Measurements from ENCODE around the gene FANCI. TPM values are rescaled to one million over a fixed set of nuclear protein-coding genes. Genes with fewer than 3 reads are reported as not detected.

Gene FANCI
- total RNA-seq, 1 donor from 2014 or later = 7.3 TPM

GRCh38 chr15:89303986-89304385 lies 60.2 kb downstream of the FANCI start:
- DNase-seq (ENCODE audit: low spot score in 2 of 2) (no peak), FAIRE-seq (no peak)

DNA sequence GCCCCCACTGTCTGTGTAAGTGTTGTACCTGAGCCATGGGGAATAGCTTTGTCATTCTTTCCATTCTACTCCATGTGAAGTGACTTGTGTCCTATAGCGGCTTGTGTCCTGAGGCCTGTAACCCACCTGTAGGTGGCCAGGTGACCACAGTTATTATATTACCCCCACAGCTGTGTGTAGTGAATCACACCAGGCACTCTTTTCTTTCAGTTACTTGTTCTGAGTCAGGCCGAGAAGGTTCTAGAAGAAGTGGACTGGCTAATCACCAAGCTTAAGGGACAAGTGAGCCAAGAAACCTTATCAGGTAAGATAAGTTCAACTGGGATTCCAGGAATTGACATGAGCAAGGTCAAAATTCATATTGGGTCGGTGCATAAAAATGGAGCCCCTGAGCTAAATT lies 61.6 kb downstream of the FANCI start:
- DNase-seq (ENCODE audit: low spot score in 2 of 2) (no peak), FAIRE-seq (no peak)

- DNase-seq (ENCODE audit: low spot score in 2 of 2) (no peak), FAIRE-seq (no peak)
Measured at GRCh38 chr15:89307046-89307587, 63.3 kb downstream of the FANCI start.

- no peak for DNase-seq (ENCODE audit: low spot score in 2 of 2)
- FAIRE-seq = no peak
Measured at GRCh38 chr15:89307791-89308190, 64.0 kb downstream of the FANCI start.

DNA sequence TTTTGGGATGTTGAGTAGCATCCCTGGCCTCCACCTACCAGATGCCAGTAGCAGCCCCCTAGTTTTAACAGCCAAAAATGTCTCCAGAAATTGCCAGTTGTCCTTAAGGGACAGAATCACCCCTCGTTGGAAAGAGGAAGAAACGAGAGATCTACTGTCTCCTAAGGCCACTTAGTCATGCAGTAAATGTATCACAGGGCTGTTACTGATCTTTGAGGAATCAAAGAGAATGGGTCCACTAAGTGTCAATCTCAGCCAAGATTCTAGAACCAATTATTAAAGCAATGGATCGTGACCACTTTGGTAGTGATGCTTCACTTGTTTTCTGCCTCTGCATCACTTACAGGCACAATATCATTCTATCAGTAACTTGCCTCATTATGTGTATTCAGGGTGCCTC lies 64.5 kb downstream of the FANCI start:
- no peak for FAIRE-seq
- no peak for DNase-seq (ENCODE audit: low spot score in 2 of 2)

GRCh38 chr15:89309993-89310392 lies 66.2 kb downstream of the FANCI start:
- no peak for FAIRE-seq

GRCh38 chr15:89315375-89315929 lies 71.7 kb downstream of the FANCI start:
- DNase-seq (ENCODE audit: low spot score in 2 of 2) (no peak), FAIRE-seq (no peak)

More at GRCh38 chr15:89309993-89310392, 66.2 kb downstream of the FANCI start:
- DNase-seq (ENCODE audit: low spot score in 2 of 2) = no peak

GRCh38 chr15:89316504-89316903 lies 72.7 kb downstream of the FANCI start:
- FAIRE-seq (no peak), DNase-seq (ENCODE audit: low spot score in 2 of 2) (no peak)

- FAIRE-seq (no peak), DNase-seq (ENCODE audit: low spot score in 2 of 2) (no peak)
Measured at GRCh38 chr15:89317186-89317720, 73.5 kb downstream of the FANCI start.

DNA sequence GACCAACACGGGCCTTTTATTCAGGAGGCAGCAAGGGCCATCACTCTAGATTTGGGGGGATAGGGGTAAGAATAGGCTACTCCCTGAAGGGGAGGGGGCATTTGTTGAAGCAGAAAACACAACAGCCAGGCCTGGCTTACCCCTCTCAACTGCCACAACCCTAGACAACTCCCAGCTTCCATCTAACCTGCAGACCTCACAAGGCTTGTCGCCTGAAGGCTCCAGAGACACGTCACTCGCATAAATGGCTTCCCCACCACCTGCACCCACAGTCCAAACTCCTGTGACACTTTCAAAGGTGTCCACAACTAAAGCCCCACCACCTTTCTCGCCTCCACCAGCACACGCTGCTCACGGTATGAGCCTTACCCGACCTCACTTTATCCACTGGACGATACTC lies 75.9 kb downstream of the FANCI start:
- no peak for FAIRE-seq
- DNase-seq (ENCODE audit: low spot score in 2 of 2) = no peak

DNA sequence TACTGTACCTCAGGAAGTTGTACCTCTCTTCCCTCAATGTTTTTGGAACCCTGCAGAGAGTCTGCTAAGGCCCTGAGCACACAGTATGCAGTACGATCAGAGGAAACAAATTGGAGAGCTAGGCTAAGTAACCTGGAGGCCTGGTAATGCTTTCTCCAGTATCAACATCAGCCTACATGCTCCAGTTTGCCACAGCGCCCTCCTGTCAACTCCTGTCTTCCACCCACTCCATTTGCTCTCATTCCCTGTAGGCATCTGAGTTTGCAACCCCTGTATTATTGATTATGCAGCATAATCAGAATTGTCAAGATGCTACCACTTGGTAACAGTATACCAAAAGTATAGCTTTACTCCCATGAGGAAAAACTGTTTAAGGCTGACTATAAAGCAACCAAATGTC lies 76.4 kb downstream of the FANCI start:
- FAIRE-seq = no peak
- no peak for DNase-seq (ENCODE audit: low spot score in 2 of 2)

- no peak for DNase-seq (ENCODE audit: low spot score in 2 of 2)
- FAIRE-seq = no peak
Measured at GRCh38 chr15:89321521-89322410, 78.0 kb downstream of the FANCI start.

DNA sequence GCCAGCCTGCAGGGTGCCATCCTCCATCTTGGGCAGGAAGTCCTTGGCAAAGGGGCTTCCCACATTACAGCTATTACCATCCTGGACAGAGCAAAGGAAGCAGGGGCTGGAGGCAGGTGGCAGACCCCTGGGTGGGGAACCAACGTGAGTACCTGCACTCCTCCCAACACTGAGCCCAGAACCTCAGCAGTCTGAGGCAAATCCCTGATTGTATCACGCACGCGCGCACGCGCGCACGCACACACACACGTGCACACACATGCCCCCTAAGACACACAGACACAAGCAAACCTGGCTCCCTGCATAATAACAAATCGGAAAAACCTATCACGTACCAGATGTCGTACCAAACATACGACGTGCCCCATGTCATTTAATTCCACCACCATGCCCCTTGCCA lies 79.0 kb downstream of the FANCI start:
- FAIRE-seq = no peak
- DNase-seq (ENCODE audit: low spot score in 2 of 2) = no peak

DNA sequence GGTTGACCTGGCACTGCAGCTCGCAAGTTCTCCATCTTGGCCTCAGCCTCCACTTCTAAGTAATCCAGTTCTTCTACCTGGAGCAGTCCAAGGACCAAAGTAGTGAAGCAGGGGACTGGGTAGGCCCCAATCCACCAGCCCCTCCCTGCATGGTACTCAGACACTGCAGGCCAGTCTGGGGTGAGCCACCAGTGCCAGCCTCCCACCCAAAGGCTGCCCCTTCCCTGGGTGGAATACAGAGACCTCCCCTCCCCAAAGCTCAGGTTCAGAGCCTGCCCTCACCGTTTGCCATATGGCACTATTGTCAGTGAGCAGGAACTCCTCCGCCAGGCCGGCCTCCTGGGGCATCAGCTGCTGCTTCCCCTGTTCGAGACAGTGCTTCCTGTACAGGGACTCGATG lies 80.0 kb downstream of the FANCI start:
- FAIRE-seq (no peak), DNase-seq (ENCODE audit: low spot score in 2 of 2) (no peak)

DNA sequence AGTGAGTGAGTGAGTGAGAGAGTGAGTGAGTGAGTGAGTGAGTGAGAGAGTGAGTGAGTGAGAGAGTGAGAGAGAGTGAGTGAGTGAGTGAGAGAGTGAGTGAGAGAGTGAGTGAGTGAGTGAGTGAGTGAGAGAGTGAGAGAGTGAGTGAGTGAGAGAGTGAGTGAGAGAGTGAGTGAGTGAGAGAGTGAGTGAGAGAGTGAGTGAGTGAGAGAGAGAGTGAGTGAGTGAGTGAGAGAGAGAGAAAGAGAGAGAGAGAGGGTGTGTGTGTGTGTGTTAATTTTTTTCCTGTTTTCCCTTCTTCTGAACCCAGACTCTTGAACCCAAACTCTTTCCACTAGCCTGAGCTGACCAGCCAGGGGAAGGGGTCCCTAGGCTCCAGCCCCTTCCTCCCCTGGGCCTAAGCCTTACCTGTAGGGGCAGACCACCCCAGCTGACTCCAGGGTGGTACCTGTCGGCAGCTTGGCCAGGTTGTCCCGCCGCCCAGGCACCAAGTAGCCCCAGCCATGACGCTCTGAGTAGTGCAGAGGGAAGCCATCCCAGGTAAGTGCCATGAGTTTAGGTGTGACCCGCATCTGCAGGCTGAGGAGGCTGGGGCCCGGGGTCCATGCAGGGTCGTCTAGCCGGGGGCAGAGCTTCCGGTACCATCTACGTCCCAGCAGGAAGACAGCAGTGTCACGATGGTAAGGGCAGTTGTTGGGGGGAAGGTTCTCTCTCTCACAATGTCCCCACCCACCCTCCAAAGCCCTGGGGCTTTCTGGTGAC lies 81.4 kb downstream of the FANCI start:
- no peak for FAIRE-seq
- DNase-seq (ENCODE audit: low spot score in 2 of 2) = no peak

- no peak for FAIRE-seq
- DNase-seq (ENCODE audit: low spot score in 2 of 2) = no peak
Measured at GRCh38 chr15:89326316-89326715, 82.5 kb downstream of the FANCI start.

GRCh38 chr15:89327113-89327512 lies 83.3 kb downstream of the FANCI start:
- FAIRE-seq = no peak
- DNase-seq (ENCODE audit: low spot score in 2 of 2) = no peak

DNA sequence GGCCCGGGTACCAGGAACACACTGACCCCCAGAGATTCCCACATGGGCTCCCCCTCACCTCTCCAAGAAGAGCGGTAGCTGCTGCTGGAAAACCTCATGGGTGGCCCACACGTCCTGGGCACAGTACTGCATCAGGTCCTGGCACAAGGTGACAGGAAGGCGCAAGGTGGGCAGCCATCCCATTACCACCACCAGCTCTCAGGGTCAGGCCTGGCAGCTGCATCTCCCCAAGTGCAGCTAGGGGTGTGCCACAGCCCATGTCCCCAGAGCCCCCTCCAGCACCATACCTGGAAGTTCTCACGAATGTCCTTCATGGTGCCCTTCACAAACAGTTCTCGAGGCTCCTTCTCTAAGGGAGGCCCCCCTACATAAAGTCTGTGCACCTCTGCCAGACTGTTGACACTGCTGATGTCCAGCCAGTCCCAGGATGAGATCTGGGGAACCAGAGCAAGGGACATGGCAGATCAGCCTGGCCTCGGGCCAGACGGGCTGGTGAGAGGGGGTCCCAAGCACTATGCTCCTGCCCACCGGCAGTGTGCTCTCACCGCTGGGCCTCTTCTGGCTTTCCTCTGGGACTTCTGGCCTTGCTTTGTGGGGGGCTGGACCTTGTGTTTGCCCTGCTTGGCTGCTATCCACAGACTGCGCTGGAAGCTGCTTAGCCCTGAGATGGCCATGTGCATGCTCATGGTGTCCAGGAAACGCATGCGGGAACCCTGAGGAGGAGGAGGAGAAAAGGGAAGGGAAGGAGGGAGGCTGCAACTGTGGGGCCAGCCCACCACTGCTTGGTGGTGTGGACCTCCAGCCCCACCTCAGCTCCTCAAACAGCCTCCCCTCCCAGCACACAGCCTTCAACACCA lies 84.8 kb downstream of the FANCI start:
- DNase-seq (ENCODE audit: low spot score in 2 of 2) = peak in 1 of 2 donors; percentile 34
- no peak for FAIRE-seq

DNA sequence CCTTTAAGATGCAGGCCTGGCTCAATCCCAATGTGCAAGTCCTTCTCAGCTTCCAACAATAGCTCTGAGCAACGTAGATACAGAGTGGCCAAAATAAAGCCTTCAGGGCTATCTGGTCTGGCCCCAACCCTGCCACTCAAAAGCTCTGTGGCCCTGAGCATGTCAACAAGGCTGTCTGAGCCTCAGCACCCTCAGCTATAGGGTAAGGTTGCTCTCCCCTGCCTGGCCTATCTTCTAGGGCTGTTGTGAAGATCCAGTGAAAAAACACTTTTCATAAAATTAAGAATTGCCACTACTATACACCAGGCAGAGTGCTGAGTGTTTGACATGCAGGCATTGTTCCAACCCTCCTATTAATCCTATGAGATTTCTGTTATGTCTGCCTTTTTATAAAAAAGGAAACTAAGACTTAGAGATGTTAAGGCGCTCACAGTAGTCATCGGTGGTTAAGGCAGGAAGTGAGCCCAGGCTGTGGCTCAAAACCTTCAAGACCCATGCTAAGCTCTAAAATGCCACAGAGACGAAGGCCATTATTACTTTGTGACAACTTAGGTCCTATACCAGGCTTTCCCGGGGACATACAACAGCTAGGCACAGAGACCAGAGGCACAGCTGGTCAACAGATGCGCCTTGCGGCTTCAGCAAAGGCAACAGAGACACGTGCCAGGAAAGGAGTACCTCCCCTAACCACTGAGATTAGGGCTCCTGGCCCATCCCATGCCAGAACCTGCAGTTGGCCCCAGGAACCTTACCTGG lies 85.7 kb downstream of the FANCI start:
- DNase-seq (ENCODE audit: low spot score in 2 of 2) (no peak), FAIRE-seq (no peak)
